ENCODE measurements around the gene ASIC4. TPM values are rescaled to one million over a fixed set of nuclear protein-coding genes. Genes with fewer than 3 reads are reported as not detected.

Gene ASIC4
- total RNA-seq, 1 experiment from 2014 or later = not detected

DNA sequence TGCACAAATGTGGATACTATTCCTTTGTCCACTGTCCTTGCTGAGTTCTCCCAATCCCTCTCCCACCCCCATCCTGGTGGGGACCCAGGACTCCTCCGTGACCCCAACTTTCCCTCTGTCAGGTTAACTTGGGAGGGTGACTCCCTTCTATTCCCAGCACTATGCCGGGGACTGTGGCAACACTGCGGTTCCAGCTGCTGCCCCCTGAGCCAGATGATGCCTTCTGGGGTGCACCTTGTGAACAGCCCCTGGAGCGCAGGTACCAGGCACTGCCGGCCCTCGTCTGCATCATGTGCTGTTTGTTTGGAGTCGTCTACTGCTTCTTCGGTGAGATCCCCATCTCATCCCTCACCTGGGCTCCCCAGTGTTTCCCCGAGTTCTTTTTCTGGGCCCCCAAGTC lies 30.3 kb downstream of the ASIC4 start:
- DNase-seq (ENCODE audit: low read depth in 1 of 2, low spot score in 2 of 2) = no peak
- H3K4me3 ChIP-seq = no peak overlapping the region

DNA sequence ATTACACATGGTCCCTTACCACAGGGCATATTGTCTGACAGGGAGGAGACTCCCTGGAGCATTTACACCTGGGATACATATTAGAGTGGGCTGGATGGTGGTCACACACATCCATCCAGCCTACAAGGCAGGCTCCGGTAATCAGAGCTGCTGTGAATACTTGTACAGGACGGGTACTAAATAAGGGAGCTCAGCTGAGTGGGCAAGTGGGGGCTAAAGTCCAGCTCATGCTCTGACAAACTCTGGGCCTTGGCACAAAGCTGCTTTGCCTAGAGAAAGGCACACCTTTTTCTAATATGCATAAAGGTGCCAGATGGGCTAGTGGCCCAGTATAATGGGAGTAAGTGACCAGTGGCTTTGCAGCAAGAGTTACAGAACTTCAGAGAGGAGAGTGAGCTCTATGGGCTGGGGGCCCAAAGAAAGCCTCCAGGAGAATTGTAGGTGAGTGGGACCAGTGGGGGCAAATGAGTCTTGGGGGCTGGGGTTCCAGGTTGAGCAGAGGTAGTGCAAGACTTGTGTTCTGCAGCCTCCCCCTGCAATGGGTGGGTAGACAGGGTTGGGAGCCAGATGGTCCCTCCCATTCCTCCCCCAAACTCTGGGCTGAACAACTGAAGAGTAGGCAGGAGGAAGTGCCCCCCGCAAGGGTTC lies 31.1 kb downstream of the ASIC4 start:
- H3K4me1 ChIP-seq (replicated peaks) = peaks cover 4% of the 10 kb centered on the region
- H3K27me3 ChIP-seq (replicated peaks) = no peaks in the 10 kb centered on the region
- no peak overlapping the region for H3K4me3 ChIP-seq
- no peak overlapping the region for H3K27ac ChIP-seq
- peaks cover 15% of the 10 kb centered on the region for H3K36me3 ChIP-seq
- no peaks in the 10 kb centered on the region for H3K9me3 ChIP-seq (replicated peaks)
- DNase-seq (ENCODE audit: low read depth in 1 of 2, low spot score in 2 of 2) = no peak

More for the DNA sequence above, 30.3 kb downstream of the ASIC4 start:
- Histone ChIP-seq H3K27ac (no peak overlapping the region), H3K27me3 (replicated peaks) (no peaks in the 10 kb centered on the region), H3K36me3 (peaks cover 22% of the 10 kb centered on the region), H3K4me1 (replicated peaks) (peaks cover 4% of the 10 kb centered on the region), H3K9me3 (replicated peaks) (no peaks in the 10 kb centered on the region)

DNA sequence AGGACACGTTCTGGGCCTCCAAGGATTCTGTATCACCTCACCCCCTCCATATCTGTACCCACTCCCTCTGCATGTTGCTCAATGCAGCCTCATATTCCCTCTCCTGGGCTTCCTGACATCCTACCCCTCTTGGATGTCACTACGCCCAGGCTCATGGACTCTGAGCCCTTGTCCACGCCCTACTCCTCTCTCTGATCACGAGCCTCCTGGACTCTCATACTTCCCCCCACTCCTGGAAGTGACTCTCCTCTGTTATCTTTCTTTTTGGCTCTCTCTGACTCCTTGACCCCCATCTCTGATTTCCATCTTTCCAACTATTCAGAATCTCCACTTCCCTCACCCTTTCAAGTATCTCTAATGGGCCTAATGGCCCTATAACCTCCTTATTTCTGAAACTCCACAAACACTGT lies 31.7 kb downstream of the ASIC4 start:
- no peak overlapping the region for H3K4me3 ChIP-seq
- no peak for DNase-seq (ENCODE audit: low read depth in 1 of 2, low spot score in 2 of 2)
- H3K27ac ChIP-seq = no peak overlapping the region
- no peaks in the 10 kb centered on the region for H3K27me3 ChIP-seq (replicated peaks)
- H3K9me3 ChIP-seq (replicated peaks) = no peaks in the 10 kb centered on the region
- peaks cover 4% of the 10 kb centered on the region for H3K4me1 ChIP-seq (replicated peaks)
- H3K36me3 ChIP-seq = peaks cover 9% of the 10 kb centered on the region

DNA sequence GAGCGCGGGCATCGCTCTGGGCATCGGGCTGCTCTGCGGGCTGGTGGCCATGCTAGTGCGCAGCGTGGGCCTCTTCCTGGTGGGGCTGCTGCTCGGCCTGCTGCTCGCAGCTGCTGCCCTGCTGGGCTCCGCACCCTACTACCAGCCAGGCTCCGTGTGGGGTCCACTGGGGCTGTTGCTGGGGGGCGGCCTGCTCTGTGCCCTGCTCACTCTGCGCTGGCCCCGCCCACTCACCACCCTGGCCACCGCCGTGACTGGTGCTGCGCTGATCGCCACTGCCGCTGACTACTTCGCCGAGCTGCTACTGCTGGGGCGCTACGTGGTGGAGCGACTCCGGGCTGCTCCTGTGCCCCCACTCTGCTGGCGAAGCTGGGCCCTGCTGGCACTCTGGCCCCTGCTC lies 33.3 kb downstream of the ASIC4 start:
- no peak overlapping the region for H3K4me3 ChIP-seq
- peaks cover 16% of the 10 kb centered on the region for H3K4me1 ChIP-seq (replicated peaks)
- H3K27ac ChIP-seq = no peak overlapping the region
- no peak for DNase-seq (ENCODE audit: low read depth in 1 of 2, low spot score in 2 of 2)
- no peaks in the 10 kb centered on the region for H3K36me3 ChIP-seq
- H3K9me3 ChIP-seq (replicated peaks) = no peaks in the 10 kb centered on the region
- no peaks in the 10 kb centered on the region for H3K27me3 ChIP-seq (replicated peaks)

DNA sequence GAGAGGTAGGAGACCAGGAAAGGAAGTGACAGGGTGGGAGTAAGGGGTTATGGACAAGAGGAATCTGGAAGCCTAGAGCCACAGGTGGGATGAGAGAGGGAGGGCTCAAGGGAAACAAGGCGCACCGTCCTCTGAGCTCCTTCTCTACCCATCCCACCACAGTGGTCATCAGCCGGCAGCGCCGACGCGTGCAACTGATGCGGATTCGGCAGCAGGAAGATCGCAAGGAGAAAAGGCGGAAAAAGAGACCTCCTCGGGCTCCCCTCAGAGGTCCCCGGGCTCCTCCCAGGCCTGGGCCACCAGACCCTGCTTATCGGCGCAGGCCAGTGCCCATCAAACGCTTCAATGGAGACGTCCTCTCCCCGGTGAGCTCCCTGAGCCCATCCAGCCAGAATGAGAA lies 34.7 kb downstream of the ASIC4 start:
- no peak for DNase-seq (ENCODE audit: low read depth in 1 of 2, low spot score in 2 of 2)
- H3K9me3 ChIP-seq (replicated peaks) = no peaks in the 10 kb centered on the region

DNA sequence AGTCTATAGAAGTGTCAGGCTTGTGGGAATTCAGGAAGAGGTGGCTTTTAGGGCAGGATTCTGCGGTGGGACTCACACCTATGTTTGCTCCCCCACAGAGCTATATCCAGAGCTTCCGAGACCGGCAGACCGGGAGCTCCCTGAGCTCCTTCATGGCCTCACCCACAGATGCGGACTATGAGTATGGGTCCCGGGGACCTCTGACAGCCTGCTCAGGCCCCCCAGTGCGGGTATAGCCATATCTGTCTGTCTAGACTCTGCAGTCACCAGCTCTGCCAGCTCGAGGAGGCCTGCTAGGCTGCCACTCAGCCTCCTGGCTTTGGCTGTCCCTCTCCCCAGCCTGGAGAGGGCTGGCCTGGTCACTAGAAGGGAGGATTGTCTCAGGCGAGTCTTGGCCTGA lies 35.3 kb downstream of the ASIC4 start:
- no peak overlapping the region for H3K27ac ChIP-seq
- peaks cover 17% of the 10 kb centered on the region for H3K4me1 ChIP-seq (replicated peaks)
- DNase-seq (ENCODE audit: low read depth in 1 of 2, low spot score in 2 of 2) = no peak
- H3K36me3 ChIP-seq = no peaks in the 10 kb centered on the region
- no peaks in the 10 kb centered on the region for H3K27me3 ChIP-seq (replicated peaks)
- no peak overlapping the region for H3K4me3 ChIP-seq
- no peaks in the 10 kb centered on the region for H3K9me3 ChIP-seq (replicated peaks)

More for the DNA sequence above, 34.7 kb downstream of the ASIC4 start:
- Histone ChIP-seq H3K27me3 (replicated peaks) (no peaks in the 10 kb centered on the region), H3K36me3 (no peaks in the 10 kb centered on the region), H3K27ac (no peak overlapping the region), H3K4me1 (replicated peaks) (peaks cover 20% of the 10 kb centered on the region), H3K4me3 (no peak overlapping the region)

DNA sequence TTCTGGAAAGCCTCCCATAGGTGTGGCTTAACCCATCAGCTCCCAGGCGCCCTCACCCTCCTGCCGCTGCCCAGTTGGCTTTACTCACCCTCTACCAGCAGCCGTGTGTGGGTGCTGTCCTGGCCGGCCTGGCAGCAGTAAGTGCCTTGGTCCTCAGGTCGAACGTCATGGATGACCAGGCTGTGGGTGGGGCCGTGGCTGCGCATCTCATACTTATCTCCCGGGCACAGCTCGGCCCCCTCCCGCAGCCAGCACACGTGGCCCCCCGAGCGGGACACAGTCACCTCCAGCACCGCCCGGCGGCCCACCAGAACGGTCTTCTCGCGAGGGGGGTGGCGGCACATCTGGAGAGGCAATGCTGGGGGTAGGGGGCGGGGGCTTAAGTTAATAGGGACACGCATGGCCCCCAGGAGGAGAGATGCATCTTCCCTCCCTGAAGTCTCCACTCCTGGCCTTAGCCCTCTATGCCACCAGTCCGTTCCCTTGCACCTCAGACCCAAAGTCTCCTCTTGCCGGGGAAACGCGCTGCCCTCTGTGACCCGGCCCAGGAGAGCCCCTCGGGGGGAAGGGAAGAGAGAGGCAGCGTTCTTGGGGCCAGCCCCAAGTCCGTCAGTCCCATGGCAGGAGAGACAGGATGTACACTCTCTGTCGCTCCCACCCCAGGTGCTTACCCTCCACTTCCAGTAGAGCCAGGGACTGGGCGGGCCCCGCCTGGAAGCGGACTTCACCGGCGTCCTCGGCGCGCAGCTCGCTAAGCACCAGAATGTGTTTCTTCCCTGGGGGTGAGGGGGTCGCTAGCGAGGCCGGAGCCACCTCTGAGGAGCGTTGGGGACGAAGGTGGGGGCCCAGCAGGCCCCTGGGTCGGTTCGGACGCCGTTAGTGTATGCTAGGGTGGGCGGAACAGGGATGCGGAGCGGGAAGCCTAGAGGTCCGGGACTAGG lies 37.4 kb downstream of the ASIC4 start:
- no peak overlapping the region for H3K27ac ChIP-seq
- H3K9me3 ChIP-seq (replicated peaks) = no peaks in the 10 kb centered on the region
- peak in 1 of 2 experiments; percentile 57 for DNase-seq (ENCODE audit: low read depth in 1 of 2, low spot score in 2 of 2)
- peaks cover 17% of the 10 kb centered on the region for H3K4me1 ChIP-seq (replicated peaks)
- H3K4me3 ChIP-seq = peak overlapping the region; percentile 52
- no peaks in the 10 kb centered on the region for H3K27me3 ChIP-seq (replicated peaks)
- no peaks in the 10 kb centered on the region for H3K36me3 ChIP-seq

DNA sequence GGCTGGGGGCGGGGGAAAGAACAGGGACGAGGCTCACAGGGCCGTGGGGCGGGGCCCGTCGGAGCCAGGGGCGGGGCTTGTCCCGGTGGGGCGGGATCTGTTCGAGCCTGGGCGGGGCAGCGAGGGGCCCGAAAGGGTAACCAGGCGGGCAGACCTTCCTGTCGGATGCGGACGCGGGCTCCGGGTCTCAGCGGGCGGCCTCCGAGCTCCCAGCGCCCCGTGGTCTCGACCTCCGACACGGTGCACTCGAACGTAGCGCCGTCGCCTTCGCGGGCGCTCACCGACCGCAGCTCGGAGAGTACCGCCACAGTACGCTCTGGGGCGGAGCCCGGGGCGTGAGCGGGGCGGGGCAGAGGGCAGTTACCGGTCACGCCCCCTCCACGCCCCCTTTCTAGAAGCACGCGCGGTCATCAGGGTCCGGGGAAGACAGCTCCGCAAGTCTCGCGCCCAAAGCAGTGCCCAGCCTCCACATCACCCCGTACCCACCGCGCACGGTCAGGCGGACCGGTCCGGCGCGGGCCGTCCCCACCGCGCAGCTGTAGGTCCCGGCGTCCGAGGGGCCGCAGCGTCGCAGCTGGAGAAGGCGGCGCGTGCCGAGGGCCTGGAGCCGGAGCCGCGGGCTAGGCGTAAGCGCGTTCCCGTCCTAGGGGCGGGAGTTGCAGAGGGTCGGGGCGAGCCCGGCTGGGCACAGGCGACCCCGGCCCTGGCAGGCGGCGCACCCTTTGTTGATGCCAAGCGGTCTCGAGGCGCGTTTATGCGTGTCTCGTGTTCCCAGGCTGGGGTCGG lies 38.3 kb downstream of the ASIC4 start:
- Histone ChIP-seq H3K27me3 (replicated peaks) (no peaks in the 10 kb centered on the region), H3K36me3 (no peaks in the 10 kb centered on the region), H3K4me3 (peak overlapping the region; percentile 52), H3K9me3 (replicated peaks) (no peaks in the 10 kb centered on the region), H3K27ac (no peak overlapping the region), H3K4me1 (replicated peaks) (peaks cover 17% of the 10 kb centered on the region)
- DNase-seq (ENCODE audit: low read depth in 1 of 2, low spot score in 2 of 2) = peak; percentile 90 to 97

DNA sequence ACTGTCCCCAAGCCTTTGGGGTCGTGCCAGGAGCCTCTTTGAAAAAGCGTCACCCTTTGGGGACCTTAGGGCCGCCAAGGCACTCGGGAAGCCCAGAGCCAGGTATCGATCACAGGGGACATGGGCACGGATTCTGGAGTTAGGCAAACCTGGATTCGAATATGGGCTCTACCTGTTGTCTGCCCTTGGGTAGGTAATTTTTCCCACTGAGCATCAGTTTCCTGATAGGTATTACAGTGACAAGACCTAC lies 38.8 kb downstream of the ASIC4 start:
- no peaks in the 10 kb centered on the region for H3K9me3 ChIP-seq (replicated peaks)

DNA sequence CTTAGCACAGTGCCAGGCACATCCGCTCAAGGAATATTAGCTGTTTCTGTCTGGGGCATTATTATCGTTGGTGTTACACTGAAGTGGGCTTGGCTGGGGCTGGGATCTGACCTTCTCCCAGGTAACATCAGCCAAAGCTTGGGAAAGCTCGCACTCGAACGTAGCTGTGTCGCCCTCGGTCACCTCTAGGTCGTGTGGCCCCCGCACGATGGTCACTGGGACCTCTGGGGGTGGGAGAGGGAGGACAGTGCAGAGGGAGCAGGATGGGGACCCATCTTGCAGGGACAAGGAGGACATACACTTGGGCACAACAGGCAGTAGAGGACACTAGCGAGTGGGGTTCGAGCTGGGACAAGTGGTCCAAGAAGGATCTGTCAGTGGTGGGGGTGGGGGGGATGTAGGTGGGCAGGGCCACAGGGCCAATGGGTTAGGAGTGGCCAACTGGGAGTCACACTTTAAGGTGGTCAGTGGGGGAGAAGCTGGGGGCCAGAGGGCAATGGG lies 39.2 kb downstream of the ASIC4 start:
- Histone ChIP-seq H3K4me1 (replicated peaks) (peaks cover 17% of the 10 kb centered on the region), H3K27me3 (replicated peaks) (no peaks in the 10 kb centered on the region), H3K36me3 (no peaks in the 10 kb centered on the region), H3K9me3 (replicated peaks) (no peaks in the 10 kb centered on the region), H3K4me3 (no peak overlapping the region), H3K27ac (no peak overlapping the region)
- no peak for DNase-seq (ENCODE audit: low read depth in 1 of 2, low spot score in 2 of 2)

More for the DNA sequence above, 38.8 kb downstream of the ASIC4 start:
- Histone ChIP-seq H3K27me3 (replicated peaks) (no peaks in the 10 kb centered on the region), H3K36me3 (no peaks in the 10 kb centered on the region), H3K4me1 (replicated peaks) (peaks cover 17% of the 10 kb centered on the region), H3K27ac (no peak overlapping the region), H3K4me3 (peak overlapping the region; percentile 52)
- DNase-seq (ENCODE audit: low read depth in 1 of 2, low spot score in 2 of 2) = no peak

DNA sequence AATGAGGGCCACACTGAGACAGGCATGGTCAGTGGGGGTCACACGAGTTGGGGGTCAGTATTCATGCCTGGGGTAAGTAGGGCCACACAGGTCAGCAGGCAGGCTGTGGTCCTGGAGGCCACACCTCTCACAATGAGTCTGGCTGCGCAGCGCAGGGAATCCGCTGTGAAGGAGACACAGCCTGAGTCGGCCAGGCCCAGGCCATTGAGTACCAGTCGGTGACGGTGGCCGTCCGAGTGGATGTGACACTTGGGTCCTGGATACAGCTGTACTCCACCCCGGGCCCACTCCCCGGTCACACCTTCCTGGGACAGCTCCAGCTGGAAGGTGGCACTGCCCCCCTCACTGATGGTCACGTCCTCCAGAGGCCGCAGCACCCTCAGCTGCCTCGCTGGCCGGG lies 40.1 kb downstream of the ASIC4 start:
- DNase-seq (ENCODE audit: low read depth in 1 of 2, low spot score in 2 of 2) = no peak
- Histone ChIP-seq H3K27ac (no peak overlapping the region), H3K36me3 (no peaks in the 10 kb centered on the region), H3K4me3 (no peak overlapping the region), H3K4me1 (replicated peaks) (peaks cover 17% of the 10 kb centered on the region), H3K27me3 (replicated peaks) (no peaks in the 10 kb centered on the region), H3K9me3 (replicated peaks) (no peaks in the 10 kb centered on the region)

DNA sequence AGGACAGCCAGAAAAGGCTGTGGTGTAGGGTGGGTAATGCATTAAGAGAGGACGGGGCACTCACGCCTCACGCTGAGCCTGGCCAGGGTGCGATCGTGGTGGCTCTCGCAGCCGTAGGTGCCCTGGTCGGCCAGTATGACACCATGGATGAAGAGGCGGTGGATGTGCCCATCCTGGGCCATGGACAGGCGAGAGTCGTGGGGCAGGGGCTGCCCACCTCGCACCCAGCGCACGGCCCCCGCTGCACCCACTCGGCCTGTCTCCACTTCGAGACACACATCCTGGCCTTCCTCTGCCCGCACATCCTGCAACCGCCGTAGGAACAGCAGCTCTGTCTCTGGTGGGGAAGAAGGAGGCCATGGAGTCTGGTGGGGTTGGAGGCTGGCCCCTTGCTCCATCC lies 41.7 kb downstream of the ASIC4 start:
- H3K36me3 ChIP-seq = no peaks in the 10 kb centered on the region
- no peak for DNase-seq (ENCODE audit: low read depth in 1 of 2, low spot score in 2 of 2)
- H3K9me3 ChIP-seq (replicated peaks) = no peaks in the 10 kb centered on the region
- no peak overlapping the region for H3K27ac ChIP-seq
- no peaks in the 10 kb centered on the region for H3K27me3 ChIP-seq (replicated peaks)
- no peak overlapping the region for H3K4me3 ChIP-seq
- H3K4me1 ChIP-seq (replicated peaks) = peaks cover 17% of the 10 kb centered on the region

DNA sequence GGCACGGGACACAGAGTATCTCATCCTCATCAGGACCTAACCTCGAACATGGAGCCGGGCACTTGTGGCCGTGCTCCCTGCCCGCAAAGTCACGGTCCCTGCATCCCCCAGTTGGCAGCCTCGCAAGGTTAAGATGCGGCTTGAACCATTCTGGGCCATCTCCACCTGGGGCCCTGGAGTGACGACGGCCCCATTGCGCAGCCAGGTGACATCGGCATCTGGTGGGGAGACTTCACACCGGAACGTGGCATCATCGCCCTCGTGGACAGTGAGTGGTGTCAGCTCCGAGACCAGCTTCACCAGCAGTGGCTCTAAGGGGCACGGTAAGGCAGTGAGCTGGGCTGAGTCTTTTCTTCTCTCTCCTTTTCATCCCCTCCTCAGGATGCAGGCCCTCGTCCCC lies 42.1 kb downstream of the ASIC4 start:
- Histone ChIP-seq H3K4me3 (no peak overlapping the region), H3K9me3 (replicated peaks) (no peaks in the 10 kb centered on the region), H3K4me1 (replicated peaks) (peaks cover 14% of the 10 kb centered on the region), H3K27me3 (replicated peaks) (no peaks in the 10 kb centered on the region), H3K36me3 (no peaks in the 10 kb centered on the region), H3K27ac (no peak overlapping the region)
- no peak for DNase-seq (ENCODE audit: low read depth in 1 of 2, low spot score in 2 of 2)

DNA sequence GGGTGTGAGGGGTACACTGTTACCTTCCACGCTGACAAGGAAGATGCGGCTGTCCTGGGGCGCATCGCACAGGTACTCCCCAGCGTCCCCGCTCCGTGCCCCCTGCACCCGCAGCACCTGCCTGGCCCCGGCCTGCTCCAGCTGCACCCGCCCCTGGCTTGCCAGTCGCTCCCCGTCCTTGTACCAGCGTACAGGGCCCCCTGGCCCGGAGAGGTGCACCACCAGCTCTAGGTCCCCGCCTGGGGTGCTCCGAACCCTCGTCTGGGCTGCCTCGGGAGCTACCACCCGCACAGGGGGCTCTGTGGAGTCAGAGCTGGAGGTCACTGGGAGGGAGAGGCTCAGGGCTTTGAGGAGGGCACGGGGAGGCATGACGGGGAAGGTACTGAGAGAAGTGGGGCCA lies 43.0 kb downstream of the ASIC4 start:
- no peak for DNase-seq (ENCODE audit: low read depth in 1 of 2, low spot score in 2 of 2)
- Histone ChIP-seq H3K4me1 (replicated peaks) (peaks cover 7% of the 10 kb centered on the region), H3K4me3 (no peak overlapping the region), H3K27ac (no peak overlapping the region), H3K36me3 (no peaks in the 10 kb centered on the region), H3K27me3 (replicated peaks) (no peaks in the 10 kb centered on the region), H3K9me3 (replicated peaks) (no peaks in the 10 kb centered on the region)

Data from SJSA1 (cell line).